ENCODE results near the gene TMEM238L. TPM values are rescaled to one million over a fixed set of nuclear protein-coding genes. Genes with fewer than 3 reads are reported as not detected.
A peak's percentile ranks its signal among the peaks of the same experiment; 100 is the strongest.

Gene TMEM238L
- total and polyA plus RNA-seq, 2 of the 13 experiments (the other 11 are each of a cell fraction or from before 2014, with no cell fraction given) = not detected

GRCh38 chr17:10815319-10815718 is 11.4 kb upstream of the TMEM238L start:
- Histone ChIP-seq H3K79me2 (ENCODE audit: insufficient read depth, low read length) (no peaks in the 10 kb centered on the region), H3K27ac (ENCODE audit: extremely low read length, insufficient read depth, low read length) (no peak overlapping the region), H3K4me3 (replicated peaks in 1 of 3; ENCODE audit: insufficient read depth in 1 of 3, low read depth in 2 of 3, low read length in 3 of 3) (no peak overlapping the region), H3K9me3 (ENCODE audit: low read length) (no peaks in the 10 kb centered on the region), H3K9ac (ENCODE audit: insufficient read depth, low read depth, low read length) (no peak overlapping the region), H3K36me3 (replicated peaks in 1 of 2; ENCODE audit: control insufficient read depth in 1 of 2, insufficient read depth in 2 of 2, low read length in 2 of 2) (no peaks in the 10 kb centered on the region), H3K27me3 (ENCODE audit: control insufficient read depth in 1 of 2, insufficient read depth in 2 of 2, low read length in 2 of 2) (peaks cover 0 to 1% of the 10 kb centered on the region in 2 experiments; a peak in 1 of 5 replicates), H2AFZ (ENCODE audit: low read length) (no peak overlapping the region), H4K20me1 (ENCODE audit: insufficient read depth, low read length) (no peaks in the 10 kb centered on the region), H3K4me2 (ENCODE audit: low read depth, low read length) (no peak overlapping the region), H3K4me1 (ENCODE audit: insufficient read depth, low read length) (no peaks in the 10 kb centered on the region)
- CTCF ChIA-PET (ENCODE audit: low intra/inter-chr PET ratio, low total read pairs) = no interaction called here
- no peak for ATAC-seq
- no peak for TF ChIP-seq MAF1 (CRISPR knock-in tag; IDR thresholded peaks at IDR 0.05; ENCODE audit: borderline replicate concordance)
- peak; percentile 15 for DNase-seq (ENCODE audit: low spot score)
- BruUV-seq (replicated peaks) = no TSS peak
- 11% methylated on average over 3 of the region's 5 CpGs for WGBS (ENCODE audit: low lambda C conversion rate)
- POLR2A ChIA-PET = no interaction called here
- intact Hi-C loops (cut with micrococcal nuclease; ENCODE audit: unreplicated experiment) = no loop called here
- in situ Hi-C loops (cut with HindIII; ENCODE audit: extremely low pct_ligation_motif_present, low pct_unique_long_range_greater_than_20kb) = no loop called here
- FAIRE-seq = no peak

- no TSS peak for BruUV-seq (replicated peaks)
- Histone ChIP-seq H3K27ac (ENCODE audit: extremely low read length, insufficient read depth, low read length) (no peak overlapping the region), H2AFZ (ENCODE audit: low read length) (no peak overlapping the region), H3K4me1 (ENCODE audit: insufficient read depth, low read length) (no peaks in the 10 kb centered on the region), H3K27me3 (ENCODE audit: control insufficient read depth in 1 of 2, insufficient read depth in 2 of 2, low read length in 2 of 2) (0 out of 5 replicates have a peak, but pooled peaks cover 0 to 1% of the 10 kb centered on the region in 2 experiments), H3K4me2 (ENCODE audit: low read depth, low read length) (no peak overlapping the region), H3K36me3 (replicated peaks in 1 of 2; ENCODE audit: control insufficient read depth in 1 of 2, insufficient read depth in 2 of 2, low read length in 2 of 2) (no peaks in the 10 kb centered on the region), H3K9ac (ENCODE audit: insufficient read depth, low read depth, low read length) (no peak overlapping the region), H4K20me1 (ENCODE audit: insufficient read depth, low read length) (no peaks in the 10 kb centered on the region), H3K79me2 (ENCODE audit: insufficient read depth, low read length) (no peaks in the 10 kb centered on the region), H3K9me3 (ENCODE audit: low read length) (no peaks in the 10 kb centered on the region), H3K4me3 (replicated peaks in 1 of 3; ENCODE audit: insufficient read depth in 1 of 3, low read depth in 2 of 3, low read length in 3 of 3) (no peak overlapping the region)
- WGBS (ENCODE audit: low lambda C conversion rate) = 0% methylated on average over 1 of the region's 1 CpG
- intact Hi-C loops (cut with micrococcal nuclease; ENCODE audit: unreplicated experiment) (no loop called here), in situ Hi-C loops (cut with HindIII; ENCODE audit: extremely low pct_ligation_motif_present, low pct_unique_long_range_greater_than_20kb) (no loop called here)
- ChIA-PET POLR2A (no interaction called here), CTCF (ENCODE audit: low intra/inter-chr PET ratio, low total read pairs) (no interaction called here)
- FAIRE-seq (no peak), DNase-seq (ENCODE audit: low spot score) (no peak), ATAC-seq (no peak)
- TF ChIP-seq, protein P1, sequence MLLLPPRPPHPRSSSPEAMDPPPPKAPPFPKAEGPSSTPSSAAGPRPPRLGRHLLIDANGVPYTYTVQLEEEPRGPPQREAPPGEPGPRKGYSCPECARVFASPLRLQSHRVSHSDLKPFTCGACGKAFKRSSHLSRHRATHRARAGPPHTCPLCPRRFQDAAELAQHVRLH (CRISPR knock-in tag; IDR thresholded peaks at IDR 0.05; ENCODE audit: borderline replicate concordance, low read depth) = no peak
- TF ChIP-seq DMAP1 (CRISPR knock-in tag; IDR thresholded peaks at IDR 0.05) = no peak
- TF ChIP-seq, protein P2, sequence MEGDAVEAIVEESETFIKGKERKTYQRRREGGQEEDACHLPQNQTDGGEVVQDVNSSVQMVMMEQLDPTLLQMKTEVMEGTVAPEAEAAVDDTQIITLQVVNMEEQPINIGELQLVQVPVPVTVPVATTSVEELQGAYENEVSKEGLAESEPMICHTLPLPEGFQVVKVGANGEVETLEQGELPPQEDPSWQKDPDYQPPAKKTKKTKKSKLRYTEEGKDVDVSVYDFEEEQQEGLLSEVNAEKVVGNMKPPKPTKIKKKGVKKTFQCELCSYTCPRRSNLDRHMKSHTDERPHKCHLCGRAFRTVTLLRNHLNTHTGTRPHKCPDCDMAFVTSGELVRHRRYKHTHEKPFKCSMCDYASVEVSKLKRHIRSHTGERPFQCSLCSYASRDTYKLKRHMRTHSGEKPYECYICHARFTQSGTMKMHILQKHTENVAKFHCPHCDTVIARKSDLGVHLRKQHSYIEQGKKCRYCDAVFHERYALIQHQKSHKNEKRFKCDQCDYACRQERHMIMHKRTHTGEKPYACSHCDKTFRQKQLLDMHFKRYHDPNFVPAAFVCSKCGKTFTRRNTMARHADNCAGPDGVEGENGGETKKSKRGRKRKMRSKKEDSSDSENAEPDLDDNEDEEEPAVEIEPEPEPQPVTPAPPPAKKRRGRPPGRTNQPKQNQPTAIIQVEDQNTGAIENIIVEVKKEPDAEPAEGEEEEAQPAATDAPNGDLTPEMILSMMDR (CRISPR knock-in tag; IDR thresholded peaks at IDR 0.05) = no peak
- TF ChIP-seq GABPA (IDR thresholded peaks at IDR 0.05; ENCODE audit: low read depth, low read length) = no peak
- no peak for TF ChIP-seq GABPA (CRISPR knock-in tag; IDR thresholded peaks at IDR 0.05; ENCODE audit: low read depth)
- TF ChIP-seq HES4 (CRISPR knock-in tag; IDR thresholded peaks at IDR 0.05; ENCODE audit: borderline replicate concordance) = no peak
- no peak for TF ChIP-seq NKX3-1 (CRISPR knock-in tag; IDR thresholded peaks at IDR 0.05)
- no peak for TF ChIP-seq ZNF232 (CRISPR knock-in tag; IDR thresholded peaks at IDR 0.05; ENCODE audit: borderline replicate concordance)
- TF ChIP-seq AFF4 (CRISPR knock-in tag; IDR thresholded peaks at IDR 0.05) = no peak
- TF ChIP-seq ELK4 (CRISPR knock-in tag; IDR thresholded peaks at IDR 0.05; ENCODE audit: borderline replicate concordance) = no peak
- no peak for TF ChIP-seq SMAD9 (CRISPR knock-in tag; IDR thresholded peaks at IDR 0.05)
These were observed 10.2 kb upstream of the TMEM238L start for GRCh38 chr17:10814075-10814474.
